HTR-8/SVneo (cell line): Measurements from ENCODE around the gene ACOT6.
"Not testable (repeated sequence)": the region's sequence is repeated elsewhere in the genome, so short reads cannot be mapped to it uniquely, and the experiment has no call there.

Source experiments
- DNase-seq: peaks from one replicate; pipeline ENCODE4 v3.0.0; 2011; ENCODE audit warnings: low spot score, mixed read lengths; ENCODE audit not compliant: insufficient read length
- FAIRE-seq: peaks from 2 replicates; lab custom pipeline; 2011; peaks lifted over from hg19 to GRCh38; lab: Jason Lieb, UNC

Gene ACOT6

DNA sequence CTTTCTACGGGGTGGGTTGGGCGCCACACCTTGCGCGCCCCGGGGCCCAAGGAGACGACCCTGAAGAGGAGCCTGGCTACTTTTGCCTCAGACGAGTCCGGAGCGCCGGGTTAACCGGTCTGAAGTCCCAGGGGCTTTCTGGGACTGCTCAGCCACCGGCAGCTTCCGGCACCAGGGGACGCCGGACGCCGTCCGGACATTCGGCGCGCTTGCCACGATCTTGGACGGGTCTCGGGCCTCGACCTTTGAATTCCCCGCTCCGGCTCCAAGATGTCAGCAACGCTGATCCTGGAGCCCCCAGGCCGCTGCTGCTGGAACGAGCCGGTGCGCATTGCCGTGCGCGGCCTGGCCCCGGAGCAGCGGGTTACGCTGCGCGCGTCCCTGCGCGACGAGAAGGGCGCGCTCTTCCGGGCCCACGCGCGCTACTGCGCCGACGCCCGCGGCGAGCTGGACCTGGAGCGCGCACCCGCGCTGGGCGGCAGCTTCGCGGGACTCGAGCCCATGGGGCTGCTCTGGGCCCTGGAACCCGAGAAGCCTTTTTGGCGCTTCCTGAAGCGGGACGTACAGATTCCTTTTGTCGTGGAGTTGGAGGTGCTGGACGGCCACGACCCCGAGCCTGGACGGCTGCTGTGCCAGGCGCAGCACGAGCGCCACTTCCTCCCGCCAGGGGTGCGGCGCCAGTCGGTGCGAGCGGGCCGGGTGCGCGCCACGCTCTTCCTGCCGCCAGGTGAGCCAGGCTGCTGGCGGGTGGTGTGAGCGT, 20.4 kb upstream of the ACOT6 start, which contains the start of gene ACOT4:
ACOT4 (plus strand) TSS at position 184 of the 760 bp plus-strand sequence; CDS start at position 271, 87 bp downstream.
- DNase-seq: no peak

DNA sequence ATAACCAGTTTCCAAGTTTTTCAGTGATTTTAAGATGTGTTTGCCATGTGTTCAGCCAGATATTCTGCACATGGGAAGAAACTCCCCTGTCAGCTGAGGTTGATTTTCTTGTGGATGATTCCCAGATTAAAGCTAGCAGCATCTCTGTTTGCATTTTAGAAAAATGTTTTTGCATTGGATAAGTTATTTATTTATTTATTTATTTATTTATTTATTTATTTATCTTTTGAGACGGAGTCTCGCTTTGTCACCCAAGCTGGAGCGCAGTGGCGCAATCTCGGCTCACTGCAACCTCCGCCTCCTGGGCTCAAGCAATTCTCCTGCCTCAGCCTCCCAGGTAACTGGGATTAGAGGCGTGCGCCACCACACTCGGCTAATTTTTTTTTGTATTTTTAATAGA, 17.8 kb upstream of the ACOT6 start:
- no peak for FAIRE-seq
- DNase-seq: no peak

More for the DNA sequence above, 20.4 kb upstream of the ACOT6 start, which contains the start of gene ACOT4:
- FAIRE-seq: peak; percentile 23

DNA sequence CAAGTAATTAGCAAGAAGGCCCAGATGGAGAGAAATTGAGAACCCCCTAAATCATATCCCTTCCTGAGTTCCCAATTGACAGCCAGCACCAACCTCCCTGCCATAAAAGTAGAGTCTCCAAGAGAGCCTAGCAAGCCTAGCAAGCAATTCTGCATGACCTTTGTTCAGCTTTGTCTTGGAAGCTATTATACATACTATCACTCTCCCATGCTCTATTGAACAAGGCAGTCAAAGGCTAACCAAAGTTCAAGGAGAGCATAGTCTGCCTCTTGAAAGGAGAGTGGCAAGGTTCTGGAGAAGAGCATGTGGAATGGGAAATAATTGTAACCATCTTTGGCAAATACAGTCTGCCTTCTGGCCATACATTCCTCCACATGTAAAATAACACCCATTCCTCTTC, 12.8 kb upstream of the ACOT6 start:
- DNase-seq: no peak
- peak; percentile 90 for FAIRE-seq

- DNase-seq (no peak), FAIRE-seq (peak; percentile 71)
These were observed 9.3 kb upstream of the ACOT6 start for GRCh38 chr14:73602994-73603393.

GRCh38 chr14:73606271-73606670, 6.0 kb upstream of the ACOT6 start:
- FAIRE-seq: no peak

DNA sequence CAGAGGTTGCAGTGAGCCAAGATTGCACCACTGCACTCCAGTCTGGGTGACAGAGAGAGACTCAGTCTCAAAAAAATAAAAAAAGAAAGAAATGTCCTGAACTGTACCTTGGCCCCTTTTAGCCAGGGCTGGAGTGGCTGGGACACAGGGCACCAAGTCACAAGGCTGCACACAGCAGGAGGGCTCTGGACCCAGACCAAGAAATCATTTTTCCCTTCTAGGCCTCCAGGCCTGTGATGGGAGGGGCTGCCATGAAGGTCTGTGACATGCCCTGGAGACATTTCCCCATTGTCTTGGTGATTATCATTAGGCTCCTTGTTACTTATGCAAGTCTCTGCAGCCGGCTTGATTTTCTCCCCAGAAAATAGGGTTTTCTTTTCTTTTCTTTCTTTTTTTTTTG, 5.1 kb upstream of the ACOT6 start:
- DNase-seq (no peak), FAIRE-seq (no peak)

More at GRCh38 chr14:73606271-73606670, 6.0 kb upstream of the ACOT6 start:
- DNase-seq: no peak

DNA sequence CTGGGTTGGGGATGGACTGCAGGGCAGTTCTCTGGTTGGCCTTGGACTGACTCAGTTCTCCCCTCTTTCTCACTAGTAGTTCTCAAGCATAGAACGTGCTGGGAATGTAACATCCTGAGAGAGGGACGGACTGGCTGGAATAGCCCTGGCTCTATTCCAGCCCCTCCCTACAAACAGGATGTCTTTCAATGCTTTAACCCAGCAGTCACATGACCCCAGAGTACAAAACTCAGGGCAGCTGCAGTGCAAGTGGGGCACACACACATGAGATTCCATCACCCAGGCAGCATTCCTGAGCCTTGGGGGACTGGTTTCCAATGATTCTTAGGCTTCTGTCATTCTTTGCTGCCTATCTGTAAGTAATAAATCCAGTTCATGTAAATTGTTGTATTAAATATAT, 1.6 kb upstream of the ACOT6 start:
- no peak for DNase-seq

GRCh38 chr14:73613046-73613383, 698 bp downstream of the ACOT6 start:
- FAIRE-seq: no peak

More for the DNA sequence above, 1.6 kb upstream of the ACOT6 start:
- FAIRE-seq: peak; percentile 80

DNA sequence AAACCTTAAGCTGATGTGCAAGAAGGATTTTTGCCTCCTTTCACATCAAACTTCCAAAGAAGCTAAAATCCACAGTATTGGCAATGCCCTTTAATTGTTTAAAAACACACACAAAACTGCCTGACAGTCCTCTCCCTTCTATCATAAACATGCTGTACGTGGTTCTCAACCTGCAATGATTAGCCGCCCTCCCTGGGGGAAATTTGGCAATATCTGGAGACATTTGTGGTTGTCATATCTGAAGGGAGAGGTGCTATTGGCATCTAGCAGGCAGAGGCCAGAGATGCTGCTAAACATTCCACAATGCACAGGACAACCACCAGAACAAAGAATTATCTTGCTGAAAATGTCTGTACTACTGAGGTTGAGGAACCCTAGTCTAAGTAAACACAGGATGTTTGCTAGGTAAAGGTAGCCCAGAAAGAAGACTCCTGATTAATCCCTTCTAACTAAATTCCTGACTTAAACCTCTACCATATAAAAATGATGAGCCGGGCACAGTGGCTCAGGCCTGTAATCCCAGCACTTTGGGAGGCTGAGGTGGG, 1.2 kb downstream of the ACOT6 start:
- FAIRE-seq: no peak
- DNase-seq: no peak

More at GRCh38 chr14:73613046-73613383, 698 bp downstream of the ACOT6 start:
- peak; percentile 57 for DNase-seq

GRCh38 chr14:73616831-73617230, 4.5 kb downstream of the ACOT6 start:
- FAIRE-seq: no peak

GRCh38 chr14:73619524-73619923, 7.2 kb downstream of the ACOT6 start:
- FAIRE-seq (no peak), DNase-seq (no peak)

More at GRCh38 chr14:73616831-73617230, 4.5 kb downstream of the ACOT6 start:
- DNase-seq: no peak

GRCh38 chr14:73620268-73620667, 8.0 kb downstream of the ACOT6 start:
- DNase-seq (no peak), FAIRE-seq (peak; percentile 71)

GRCh38 chr14:73623504-73624054, 11.3 kb downstream of the ACOT6 start:
- FAIRE-seq: peak; percentile 81

DNA sequence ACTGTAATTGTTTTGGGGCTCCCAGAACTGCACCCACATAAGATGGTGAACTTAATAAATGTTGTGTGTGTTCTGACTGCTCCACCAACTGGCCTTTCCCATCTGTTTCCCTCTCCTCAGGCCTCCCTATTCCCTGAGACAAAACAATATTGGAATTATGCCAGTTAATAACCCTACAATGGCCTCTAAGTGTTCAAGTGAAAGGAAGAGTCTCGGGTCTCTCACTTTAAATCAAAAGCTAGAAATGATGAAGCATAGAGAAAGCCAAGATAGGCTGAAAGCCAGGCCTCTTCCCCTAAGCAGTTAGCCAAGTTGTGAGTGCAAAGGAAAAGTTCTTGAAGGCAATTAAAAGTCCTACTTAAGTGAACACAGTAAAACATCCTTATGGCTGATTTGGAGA, 13.4 kb downstream of the ACOT6 start:
- no peak for DNase-seq
- FAIRE-seq: no peak

More at GRCh38 chr14:73623504-73624054, 11.3 kb downstream of the ACOT6 start:
- no peak for DNase-seq

DNA sequence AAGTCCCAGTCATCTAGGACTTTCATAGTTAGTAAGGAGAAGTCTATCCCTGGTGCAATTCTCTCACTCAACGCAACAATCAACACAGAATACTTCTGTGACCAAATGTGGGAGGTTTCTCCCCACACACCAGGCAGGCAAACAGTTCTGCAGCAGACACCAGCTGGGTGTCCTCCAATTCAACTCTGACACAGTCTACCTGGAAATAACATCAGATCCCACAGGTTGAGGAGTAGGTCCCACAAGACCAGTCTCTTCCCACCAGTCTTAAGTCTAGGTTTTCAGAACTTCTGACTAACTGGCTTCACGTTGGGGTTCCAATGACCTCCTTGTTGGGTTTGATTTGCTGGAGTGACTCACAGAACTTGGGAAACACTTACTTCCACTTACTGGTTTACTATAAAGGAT, 14.8 kb downstream of the ACOT6 start:
- FAIRE-seq: peak; percentile 80

DNA sequence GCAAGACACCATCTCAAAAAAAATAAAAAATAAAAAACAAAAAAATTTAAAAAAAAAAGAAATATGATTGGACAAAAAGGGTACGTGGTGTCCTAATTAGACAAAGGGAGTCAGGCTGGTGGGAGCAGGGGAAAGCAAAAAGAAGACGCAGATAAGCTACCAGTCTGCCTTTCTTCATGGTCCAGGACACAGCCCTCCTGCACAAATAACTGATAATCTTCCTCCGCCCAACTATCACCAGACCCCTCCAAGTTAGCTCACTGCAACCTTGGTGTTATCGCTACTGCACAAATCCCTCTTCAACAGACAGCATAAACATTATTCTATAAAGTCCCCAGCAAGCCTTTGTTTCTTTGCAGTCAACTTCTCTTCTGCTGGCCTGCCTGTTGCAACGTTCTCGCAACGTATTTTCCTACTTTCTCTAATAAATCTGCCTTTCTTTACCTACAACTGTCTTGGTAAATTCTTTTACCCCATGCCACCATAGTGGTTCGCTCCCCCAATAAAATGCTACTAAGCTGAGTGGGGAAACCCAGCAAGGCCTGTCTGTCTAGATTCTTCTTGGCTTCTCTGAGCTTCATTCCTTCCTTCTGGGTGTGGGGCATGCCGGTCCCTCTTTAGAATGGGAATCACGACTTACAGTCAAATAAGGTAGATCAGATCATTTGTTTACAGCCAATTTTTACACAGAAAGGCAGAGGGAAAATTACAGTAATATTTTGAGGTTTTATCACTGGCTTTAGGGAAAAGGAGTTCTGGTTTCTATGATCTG, 17.9 kb downstream of the ACOT6 start:
- FAIRE-seq (peak; percentile 57), DNase-seq (no peak)

More for the DNA sequence above, 14.8 kb downstream of the ACOT6 start:
- no peak for DNase-seq

GRCh38 chr14:73633116-73634010, 21.0 kb downstream of the ACOT6 start:
- FAIRE-seq (peak; percentile 90), DNase-seq (peak; percentile 93)

- FAIRE-seq: peak; percentile 38
- DNase-seq: no peak
These were observed 21.9 kb downstream of the ACOT6 start for GRCh38 chr14:73634011-73634833.

- FAIRE-seq: not testable (repeated sequence)
These were observed 24.0 kb downstream of the ACOT6 start for GRCh38 chr14:73636355-73636754.

More at GRCh38 chr14:73636355-73636754, 24.0 kb downstream of the ACOT6 start:
- not testable (repeated sequence) for DNase-seq
